Astrocyte of the spinal cord (primary cell): ENCODE data around the gene PRKAG2.

Experiments
- DNase-seq: peaks from one replicate; pipeline ENCODE4 v3.0.0; 2011; ENCODE audit warnings: low read depth, low spot score
- H3K4me3 ChIP-seq: 2 replicates; pipeline ENCODE4 v1.5.1; 2011; ENCODE audit warnings: low read depth, mild to moderate bottlenecking, low read length, moderate library complexity
- in situ Hi-C: cut with HindIII; loops from 2 replicates; pipeline ENCODE4 v1.10.0; 2017; ENCODE audit warnings: low sequenced_read_pairs
- TF ChIP-seq, protein P1 (sequence below): IDR thresholded peaks from 2 replicates; pipeline ENCODE4 v1.5.1; 2012; ENCODE audit warnings: low read depth, mild to moderate bottlenecking, low read length, inconsistent platforms

Gene PRKAG2

DNA sequence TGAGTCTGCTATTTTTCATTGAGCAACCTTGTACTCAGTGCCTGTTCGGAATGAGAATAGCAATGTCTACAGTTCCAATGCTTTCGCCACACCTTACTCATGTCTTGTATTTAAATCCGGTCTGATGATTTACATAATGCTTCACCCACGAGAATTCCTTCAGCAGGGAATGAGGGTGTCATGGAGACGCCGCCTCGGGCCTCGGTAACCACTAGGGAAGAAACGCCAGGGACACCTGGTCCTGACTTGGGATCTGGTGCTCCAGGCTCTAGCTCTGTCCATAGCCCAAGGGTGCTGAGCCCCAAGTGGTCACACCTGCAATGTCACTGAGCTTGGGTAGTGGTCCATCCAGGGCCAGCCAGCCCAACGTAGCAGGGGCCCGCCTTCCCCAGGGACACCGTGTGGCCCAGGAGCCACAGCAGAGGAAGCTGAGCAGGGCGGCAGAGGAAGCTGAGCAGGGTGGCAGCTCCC, 37.4 kb downstream of the PRKAG2 start:
- no peak for DNase-seq
- in situ Hi-C loops: no loop called here
- H3K4me3 ChIP-seq: no peak overlapping the region
- TF ChIP-seq, protein P1, sequence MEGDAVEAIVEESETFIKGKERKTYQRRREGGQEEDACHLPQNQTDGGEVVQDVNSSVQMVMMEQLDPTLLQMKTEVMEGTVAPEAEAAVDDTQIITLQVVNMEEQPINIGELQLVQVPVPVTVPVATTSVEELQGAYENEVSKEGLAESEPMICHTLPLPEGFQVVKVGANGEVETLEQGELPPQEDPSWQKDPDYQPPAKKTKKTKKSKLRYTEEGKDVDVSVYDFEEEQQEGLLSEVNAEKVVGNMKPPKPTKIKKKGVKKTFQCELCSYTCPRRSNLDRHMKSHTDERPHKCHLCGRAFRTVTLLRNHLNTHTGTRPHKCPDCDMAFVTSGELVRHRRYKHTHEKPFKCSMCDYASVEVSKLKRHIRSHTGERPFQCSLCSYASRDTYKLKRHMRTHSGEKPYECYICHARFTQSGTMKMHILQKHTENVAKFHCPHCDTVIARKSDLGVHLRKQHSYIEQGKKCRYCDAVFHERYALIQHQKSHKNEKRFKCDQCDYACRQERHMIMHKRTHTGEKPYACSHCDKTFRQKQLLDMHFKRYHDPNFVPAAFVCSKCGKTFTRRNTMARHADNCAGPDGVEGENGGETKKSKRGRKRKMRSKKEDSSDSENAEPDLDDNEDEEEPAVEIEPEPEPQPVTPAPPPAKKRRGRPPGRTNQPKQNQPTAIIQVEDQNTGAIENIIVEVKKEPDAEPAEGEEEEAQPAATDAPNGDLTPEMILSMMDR: no peak

GRCh38 chr7:151838861-151839381, 38.0 kb downstream of the PRKAG2 start:
- TF ChIP-seq, protein P1: no peak
- H3K4me3 ChIP-seq: no peak overlapping the region
- in situ Hi-C loops: no loop called here
- DNase-seq: no peak

GRCh38 chr7:151838072-151838471, 38.8 kb downstream of the PRKAG2 start:
- in situ Hi-C loops: no loop called here
- TF ChIP-seq, protein P1: no peak
- DNase-seq: no peak
- H3K4me3 ChIP-seq: no peak overlapping the region

DNA sequence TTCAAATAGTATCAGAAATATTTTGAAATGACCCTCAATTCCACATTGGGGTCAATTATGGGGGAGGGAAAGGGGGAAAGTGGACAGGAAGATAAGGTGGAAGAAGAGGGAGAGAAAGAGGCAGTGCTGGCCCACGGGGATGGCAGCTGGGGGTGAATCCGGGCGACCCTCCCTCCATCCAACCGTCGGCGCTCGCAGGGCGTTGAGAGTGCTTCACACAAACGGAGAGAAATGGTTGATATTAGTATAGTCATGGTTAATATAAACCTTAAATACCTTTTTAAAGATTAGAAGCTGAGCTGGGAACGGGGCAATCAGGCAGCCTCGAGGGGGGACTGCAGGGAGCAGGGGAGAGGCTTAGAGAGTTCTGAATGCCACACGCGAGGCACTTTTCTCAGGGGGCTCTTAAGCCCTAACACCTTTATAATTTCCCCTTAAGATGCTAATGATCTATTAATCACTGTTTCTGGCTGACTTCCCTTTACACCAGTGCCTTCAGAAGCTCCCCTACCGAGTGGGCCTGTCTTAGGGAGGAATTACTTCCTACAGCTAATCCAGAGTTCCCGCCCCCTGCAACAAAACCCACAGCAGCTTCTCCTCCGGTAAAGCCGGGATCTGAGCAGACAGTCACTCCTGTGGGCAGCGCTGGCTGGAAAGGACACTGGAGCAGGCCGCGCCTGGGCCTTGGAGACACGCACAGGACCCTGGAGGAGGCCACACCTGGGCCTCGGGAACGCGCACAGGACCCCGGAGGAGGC, 39.5 kb downstream of the PRKAG2 start:
- H3K4me3 ChIP-seq: no peak overlapping the region
- no peak for DNase-seq
- TF ChIP-seq, protein P1: no peak
- in situ Hi-C loops: no loop called here

DNA sequence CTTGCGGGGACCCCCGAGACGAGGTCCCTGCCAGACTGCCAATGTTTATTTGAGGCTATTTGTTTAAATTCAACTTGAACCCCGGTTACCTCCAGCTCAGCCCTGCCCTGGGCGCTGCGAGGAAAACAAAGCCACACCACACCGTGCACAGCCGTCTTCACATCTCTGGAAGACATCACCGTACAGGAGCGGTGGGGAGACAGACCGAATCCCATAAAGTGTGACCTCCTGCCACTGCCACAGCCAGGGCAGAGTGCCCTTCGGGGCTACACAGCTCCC, 40.0 kb downstream of the PRKAG2 start:
- in situ Hi-C loops: no loop called here
- no peak for DNase-seq

GRCh38 chr7:151836191-151836926, 40.6 kb downstream of the PRKAG2 start:
- in situ Hi-C loops: no loop called here
- no peak for DNase-seq
- TF ChIP-seq, protein P1: no peak
- H3K4me3 ChIP-seq: no peak overlapping the region

More for the DNA sequence above, 40.0 kb downstream of the PRKAG2 start:
- H3K4me3 ChIP-seq: no peak overlapping the region
- TF ChIP-seq, protein P1: no peak
